Stimulated activated CD8-positive, alpha-beta memory T cell treated with anti-CD3 and anti-CD28 coated beads, Interleukin-15, amount 100 ng/mL, for 24 hours (primary cell): Measurements from ENCODE around the gene MDFI.

Experiments used
- DNase-seq: peaks from one replicate; pipeline ENCODE4 v3.0.0-alpha.2; 2020; ENCODE audit warnings: low read depth

MDFI gene

DNA sequence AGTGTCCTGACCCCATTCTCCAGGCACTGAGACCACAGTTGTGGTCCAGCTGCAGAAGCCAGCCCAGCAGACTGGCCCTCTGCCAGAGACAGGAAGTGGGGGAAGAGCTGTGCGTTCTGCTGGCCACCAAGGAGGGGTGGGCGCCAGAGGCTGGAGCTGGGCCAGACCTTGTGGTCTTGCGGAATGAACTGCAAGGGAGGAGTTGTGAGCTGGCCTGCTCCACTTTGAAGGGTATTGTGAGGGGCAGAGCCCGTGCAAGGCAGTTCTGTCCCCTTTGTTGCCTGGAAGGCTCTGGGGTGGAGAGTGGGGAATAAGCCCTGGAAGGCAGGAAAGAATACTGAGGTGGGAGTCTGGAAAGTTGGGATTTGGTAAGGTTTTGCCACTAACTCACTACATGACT, 3.6 kb upstream of the MDFI start:
- no peak for DNase-seq

DNA sequence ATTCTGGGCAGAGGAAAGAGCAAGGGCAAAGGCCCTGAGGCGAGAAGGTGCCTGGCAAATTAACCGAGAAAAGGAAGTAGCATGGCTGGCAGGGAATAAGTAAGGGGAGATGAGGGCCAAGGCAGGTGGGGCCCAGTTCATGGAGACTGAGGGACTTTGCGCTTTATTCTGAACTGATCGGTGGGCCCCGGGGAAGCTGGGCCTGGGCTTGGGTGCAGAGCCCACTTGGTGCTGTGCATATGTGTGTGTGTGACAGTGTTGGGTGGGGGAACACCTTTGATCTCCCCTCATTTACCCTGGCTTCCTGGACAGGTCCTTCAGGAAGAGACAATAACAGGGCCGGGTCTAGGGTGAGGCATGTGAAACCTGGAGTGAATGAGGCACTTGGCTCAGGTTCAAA, 2.9 kb upstream of the MDFI start:
- no peak for DNase-seq

GRCh38 chr6:41636833-41637193, 1.5 kb upstream of the MDFI start:
- DNase-seq: no peak

- DNase-seq: no peak
These were observed 870 bp upstream of the MDFI start for GRCh38 chr6:41637194-41638001.

GRCh38 chr6:41638935-41639808, 904 bp downstream of the MDFI start:
- DNase-seq: no peak

GRCh38 chr6:41639809-41640371, 1.6 kb downstream of the MDFI start:
- no peak for DNase-seq

DNA sequence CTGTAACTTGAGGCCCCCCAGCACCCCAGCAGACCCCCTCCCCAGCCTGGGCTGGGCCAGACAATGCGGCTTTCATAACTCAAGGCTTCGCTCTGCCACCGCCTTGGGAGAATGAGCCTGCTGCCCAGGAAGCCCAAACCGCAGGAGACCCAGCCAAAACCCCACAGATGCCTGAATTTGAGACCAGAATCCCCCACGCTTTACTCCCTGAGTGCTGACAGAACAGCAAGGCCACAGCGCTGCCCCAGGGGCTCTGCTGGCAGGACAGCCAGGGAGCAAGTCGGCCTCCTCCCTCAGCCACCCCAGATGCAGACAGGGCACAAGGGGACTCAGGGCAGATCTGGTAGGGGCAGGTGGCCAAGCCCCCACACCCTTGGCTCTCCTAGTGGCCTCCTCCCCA, 2.2 kb downstream of the MDFI start:
- no peak for DNase-seq

DNA sequence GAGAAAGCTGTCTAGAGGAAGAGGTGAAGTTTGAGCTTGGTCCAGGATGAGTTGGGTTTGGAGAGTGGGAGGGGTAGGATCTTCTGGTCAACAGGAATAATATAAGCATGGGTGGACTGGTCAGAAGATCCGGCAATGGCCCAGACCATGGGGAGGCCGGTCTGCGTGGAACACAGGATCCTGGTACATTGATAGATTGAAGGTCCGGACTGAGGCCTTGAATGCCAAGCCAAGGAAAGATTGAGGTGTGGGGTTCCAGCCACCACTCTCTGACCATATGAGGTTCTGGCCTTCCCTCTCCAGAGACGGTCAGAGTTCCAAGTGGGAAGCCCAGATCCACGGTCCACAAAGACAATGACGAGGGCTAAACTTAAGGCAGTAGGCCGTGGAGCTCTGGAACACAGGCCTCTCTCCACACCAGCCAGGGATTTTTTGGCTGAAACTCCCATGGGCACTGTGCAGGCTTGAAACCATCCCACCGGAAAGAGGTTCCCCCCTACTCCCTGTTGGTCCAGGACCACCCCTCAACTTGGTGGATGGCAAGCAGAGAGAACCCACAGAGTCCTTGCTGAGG, 3.2 kb downstream of the MDFI start:
- DNase-seq: no peak

- DNase-seq: no peak
These were observed 4.1 kb downstream of the MDFI start for GRCh38 chr6:41642090-41642959.

- DNase-seq: no peak
These were observed 5.0 kb downstream of the MDFI start for GRCh38 chr6:41642960-41643898.

DNA sequence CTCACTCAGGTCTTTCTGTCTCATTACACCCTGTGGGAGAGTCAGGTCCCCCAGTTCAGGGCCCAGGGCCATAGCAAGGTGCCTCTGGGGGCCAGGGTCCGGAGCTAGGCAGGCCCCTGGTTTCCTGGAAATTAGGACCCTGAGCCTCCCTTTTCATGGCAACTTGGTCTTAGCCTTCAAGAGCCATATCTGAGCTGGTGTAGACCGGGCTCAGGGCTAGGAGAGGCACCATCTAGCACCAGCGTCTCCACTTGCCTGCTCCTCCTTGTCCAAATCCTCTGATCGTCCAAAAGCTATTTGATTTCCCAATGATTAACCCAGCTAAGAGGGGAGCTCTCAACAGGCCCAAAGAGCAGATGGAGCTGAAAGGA, 5.6 kb downstream of the MDFI start:
- no peak for DNase-seq

DNA sequence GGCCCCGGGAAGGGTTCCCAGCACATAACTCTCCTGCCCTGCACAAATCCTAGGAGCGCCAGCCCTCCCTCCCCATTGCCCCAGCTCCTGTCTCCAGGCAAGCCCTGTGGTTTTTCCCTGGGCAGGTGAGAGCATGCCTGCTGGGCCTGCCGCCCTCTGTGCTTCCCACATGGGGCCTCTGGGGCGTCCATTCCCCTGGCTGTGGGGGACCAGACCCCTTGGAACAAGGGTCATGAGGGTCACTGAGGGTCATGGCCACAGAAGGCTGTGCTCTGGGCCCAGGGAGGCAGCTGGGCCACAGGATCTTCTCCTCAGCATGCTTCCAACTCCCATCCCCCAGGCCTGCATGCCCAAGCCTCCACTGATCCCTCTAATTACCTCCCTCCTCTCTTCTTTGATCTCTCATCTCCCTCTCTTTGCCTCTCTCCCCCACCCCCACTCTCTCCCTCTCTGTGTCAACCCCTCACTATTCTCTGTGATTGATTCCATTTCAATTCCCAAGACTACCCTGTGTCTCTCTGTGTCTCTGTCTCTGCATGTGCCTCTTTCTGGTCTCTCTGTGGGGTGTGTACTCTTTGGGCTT, 6.1 kb downstream of the MDFI start:
- DNase-seq: no peak

DNA sequence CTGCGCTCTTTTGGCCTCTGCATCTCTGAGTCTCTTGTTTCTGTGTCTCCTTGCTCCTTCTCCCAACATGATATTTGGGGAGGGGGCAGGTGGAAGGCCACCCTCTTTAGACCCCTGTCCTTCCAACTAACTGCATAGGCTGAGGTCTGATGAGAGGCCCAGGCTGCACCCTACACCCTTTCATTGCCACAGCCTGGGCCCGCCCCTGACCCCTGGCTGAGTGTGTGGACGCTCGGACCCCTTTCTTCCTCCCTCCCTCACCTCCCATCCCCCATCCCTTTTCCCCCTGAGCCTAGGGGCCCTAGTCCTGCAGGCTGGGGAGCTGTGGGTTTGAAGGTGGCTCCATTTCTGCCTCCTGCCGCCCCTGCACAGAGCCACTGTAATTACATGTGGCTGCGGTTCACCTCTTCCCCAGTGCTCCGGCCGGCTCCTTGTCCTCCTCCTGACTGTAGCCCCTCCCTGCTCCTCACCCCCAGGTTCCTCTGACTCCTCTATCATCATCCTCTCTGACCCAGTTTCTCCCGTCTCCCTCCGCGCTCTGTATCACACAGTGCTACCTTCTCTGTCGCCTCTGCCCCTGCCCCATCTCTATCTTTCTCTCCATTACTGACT, 6.8 kb downstream of the MDFI start:
- DNase-seq: no peak

GRCh38 chr6:41646026-41646795, 7.9 kb downstream of the MDFI start:
- no peak for DNase-seq

DNA sequence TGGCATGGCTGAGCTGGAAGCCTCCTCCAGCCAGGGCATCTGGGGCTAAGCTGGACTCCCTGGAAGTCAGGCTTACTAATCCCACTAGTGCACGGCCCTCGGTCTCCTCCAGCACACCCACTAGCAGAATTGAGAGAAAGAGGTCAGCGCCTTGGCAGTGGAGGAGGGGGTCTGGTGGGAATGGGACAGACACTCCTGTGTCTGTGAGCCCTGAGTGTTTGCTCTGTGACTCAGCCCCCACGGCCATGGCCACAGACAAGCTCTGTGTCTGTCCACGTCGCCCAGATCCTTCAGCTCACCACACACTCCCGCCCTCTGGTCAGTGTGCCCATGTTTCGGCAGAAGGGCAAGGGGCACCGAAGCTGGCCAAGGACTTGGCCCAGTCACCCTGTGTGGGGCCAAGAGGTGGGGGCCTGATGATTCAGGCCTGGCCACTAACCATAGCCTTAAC, 8.8 kb downstream of the MDFI start:
- DNase-seq: no peak

GRCh38 chr6:41648070-41648585, 9.9 kb downstream of the MDFI start:
- no peak for DNase-seq

GRCh38 chr6:41648921-41649320, 10.7 kb downstream of the MDFI start:
- no peak for DNase-seq

GRCh38 chr6:41649596-41649995, 11.3 kb downstream of the MDFI start:
- DNase-seq: no peak

GRCh38 chr6:41650120-41650519, 11.9 kb downstream of the MDFI start:
- DNase-seq: no peak
